NCI-H1105 treated with DMSO at 0.1 percent for 48 hours (cell line): Measurements from ENCODE around the gene ISCU.
"Not testable (repeated sequence)": the region's sequence is repeated elsewhere in the genome, so short reads cannot be mapped to it uniquely, and the experiment has no call there.

ENCODE experiments used
- DNase-seq: peaks from one replicate; lab custom pipeline; 2025; lab: John Stamatoyannopoulos, UW

The ISCU gene

GRCh38 chr12:108618079-108618952 lies 55.9 kb downstream of the ISCU start:
- peak; percentile 80 for DNase-seq

DNA sequence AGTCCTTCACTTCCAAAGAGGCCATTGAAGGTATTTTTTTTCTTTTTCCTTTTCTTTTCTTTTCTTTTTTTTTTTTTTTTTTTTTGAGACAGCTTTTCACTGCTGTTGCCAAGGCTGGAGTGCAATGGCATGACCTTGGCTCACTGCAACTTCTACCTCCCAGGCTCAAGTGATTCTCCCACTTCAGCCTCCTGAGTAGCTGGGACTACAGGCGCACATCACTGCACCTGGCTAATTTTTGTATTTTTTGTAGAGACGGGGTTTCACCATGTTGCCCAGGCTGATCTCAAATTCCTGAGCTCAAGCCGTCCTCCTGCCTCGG lies 56.5 kb downstream of the ISCU start:
- not testable (repeated sequence) for DNase-seq
